ENCODE results near the gene SMIM44.
A peak's percentile ranks its signal among the peaks of the same experiment; 100 is the strongest.

Gene SMIM44

DNA sequence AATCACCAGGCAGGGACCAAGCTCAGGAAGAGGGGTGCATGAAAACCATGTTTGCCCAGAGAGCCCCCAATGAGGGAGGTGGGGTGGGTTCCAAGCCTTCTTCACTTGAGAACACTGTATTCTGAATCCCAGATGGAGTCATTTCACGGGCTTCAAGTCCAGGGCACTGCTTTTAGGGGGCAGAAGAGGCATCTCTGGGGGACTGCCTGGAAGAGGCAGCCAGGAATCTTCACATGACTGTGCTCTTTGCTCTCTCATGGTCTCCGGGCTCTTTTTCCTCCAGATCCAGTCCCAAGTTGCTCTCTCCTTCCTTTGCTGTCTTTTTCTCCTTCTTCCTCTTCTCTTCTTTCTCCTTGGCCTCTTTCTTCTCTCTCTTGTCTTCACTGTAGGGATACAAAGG, 8.6 kb downstream of the SMIM44 start:
- no peak for TF ChIP-seq CTCF (conservative IDR thresholded peaks at IDR 0.05; ENCODE audit: low read length)
- no peak overlapping the region for H3K4me3 ChIP-seq (ENCODE audit: low read length)
- no peak for DNase-seq (ENCODE audit: low read depth)

GRCh38 chr19:3474010-3474409, 9.2 kb downstream of the SMIM44 start:
- TF ChIP-seq CTCF (conservative IDR thresholded peaks at IDR 0.05; ENCODE audit: low read length), result no peak
- H3K4me3 ChIP-seq (ENCODE audit: low read length), result no peak overlapping the region

GRCh38 chr19:3471954-3472655, 11.1 kb downstream of the SMIM44 start:
- DNase-seq (ENCODE audit: low read depth), result no peak
- TF ChIP-seq CTCF (conservative IDR thresholded peaks at IDR 0.05; ENCODE audit: low read length), result peak; percentile 77
- H3K4me3 ChIP-seq (ENCODE audit: low read length), result no peak overlapping the region

More at GRCh38 chr19:3474010-3474409, 9.2 kb downstream of the SMIM44 start:
- DNase-seq (ENCODE audit: low read depth), result no peak

- H3K4me3 ChIP-seq (ENCODE audit: low read length), result no peak overlapping the region
- TF ChIP-seq CTCF (conservative IDR thresholded peaks at IDR 0.05; ENCODE audit: low read length), result no peak
- DNase-seq (ENCODE audit: low read depth), result peak; percentile 13
Observed at GRCh38 chr19:3470500-3471128, 12.6 kb downstream of the SMIM44 start.

DNA sequence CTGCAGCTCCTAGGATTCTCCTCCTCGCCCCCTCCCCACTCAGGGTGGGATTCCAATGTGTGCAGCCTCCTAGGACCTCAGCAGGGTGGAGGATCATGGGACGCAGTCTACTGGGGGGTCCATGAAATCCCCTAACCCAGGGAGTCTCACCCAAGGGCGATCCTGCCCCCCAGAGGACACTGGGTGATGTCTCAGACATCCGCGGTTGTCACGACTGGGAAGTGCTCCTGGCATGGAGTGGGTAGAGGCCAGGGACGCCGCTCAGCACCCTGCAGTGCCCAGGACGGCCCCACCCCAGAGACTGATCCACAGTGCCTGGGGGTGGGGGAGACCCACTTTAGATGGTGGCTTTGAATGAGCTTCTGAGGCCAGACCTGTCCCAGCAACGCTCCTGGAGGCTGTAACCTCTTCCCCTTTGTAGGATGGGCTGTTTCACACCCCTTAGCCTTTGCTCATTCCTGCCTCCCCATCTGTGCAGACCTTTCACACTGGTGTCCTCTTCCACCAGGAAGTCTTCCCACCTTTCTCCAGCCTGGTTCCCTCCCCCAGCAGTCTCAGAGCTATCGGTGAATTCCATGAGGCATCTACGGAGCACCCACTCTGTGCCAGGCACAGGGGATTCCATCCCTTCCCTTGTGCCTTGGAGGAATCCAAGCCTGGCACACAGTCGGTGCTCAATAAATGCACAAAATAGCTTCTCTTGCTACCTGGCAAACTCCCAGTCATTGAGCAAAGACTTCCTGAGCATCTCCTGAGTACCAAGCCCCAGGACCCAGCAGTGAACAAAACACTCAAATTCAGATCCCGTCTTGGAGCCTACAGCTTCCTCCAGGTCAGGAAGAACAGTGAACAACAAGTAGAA, 13.4 kb downstream of the SMIM44 start:
- H3K4me3 ChIP-seq (ENCODE audit: low read length), result no peak overlapping the region
- DNase-seq (ENCODE audit: low read depth), result no peak
- peak; percentile 15; the same call in 1 of the 2 replicates for TF ChIP-seq CTCF (conservative IDR thresholded peaks at IDR 0.05; ENCODE audit: low read length)

- no peak for DNase-seq (ENCODE audit: low read depth)
- TF ChIP-seq CTCF (conservative IDR thresholded peaks at IDR 0.05; ENCODE audit: low read length), result no peak
- no peak overlapping the region for H3K4me3 ChIP-seq (ENCODE audit: low read length)
Observed at GRCh38 chr19:3468211-3468610, 15.0 kb downstream of the SMIM44 start.
